Stimulated activated effector memory CD8-positive, alpha-beta T cell treated with anti-CD3 and anti-CD28 coated beads, Interleukin-12 subunit alpha, Interleukin-12 subunit beta, amount 100 ng/mL, for 72 hours (primary cell): ENCODE measurements around the gene MVK.
A peak's percentile ranks its signal among the peaks of the same experiment; 100 is the strongest.

Experiments
- ATAC-seq: fragments of 150-1000 bp; cut with Tn5 transposase; 2 replicates; pipeline ENCODE4 v1.10.0; 2021
- DNase-seq, 2 donors: peaks; one replicate each; pipeline ENCODE4 v3.0.0; 2021 to 2022; ENCODE audit warnings: low spot score in 2 of 2
- H3K27ac Mint-ChIP-seq: one replicate; pipeline ENCODE4 v1.8.0; 2022; ENCODE audit warnings: mild to moderate bottlenecking, mixed read lengths
- H3K36me3 Mint-ChIP-seq: one replicate; pipeline ENCODE4 v1.8.0; 2022; ENCODE audit warnings: mild to moderate bottlenecking, mixed read lengths
- H3K4me1 Mint-ChIP-seq: one replicate; pipeline ENCODE4 v1.8.0; 2022; ENCODE audit warnings: mixed read lengths
- H3K4me3 Mint-ChIP-seq: one replicate; pipeline ENCODE4 v1.8.0; 2022; ENCODE audit warnings: mild to moderate bottlenecking, mixed read lengths
- H3K9me3 Mint-ChIP-seq: one replicate; pipeline ENCODE4 v1.8.0; 2022; ENCODE audit warnings: mixed read lengths

The MVK gene

GRCh38 chr12:109588461-109589239 is 15.1 kb downstream of the MVK start:
- no peaks in the 10 kb centered on the region for H3K9me3 Mint-ChIP-seq
- H3K4me3 Mint-ChIP-seq: no peak overlapping the region
- peaks cover 21% of the 10 kb centered on the region for H3K36me3 Mint-ChIP-seq
- DNase-seq (no peak), ATAC-seq (no peak)
- H3K27ac Mint-ChIP-seq: no peak overlapping the region
- no peaks in the 10 kb centered on the region for H3K4me1 Mint-ChIP-seq

- H3K9me3 Mint-ChIP-seq: no peaks in the 10 kb centered on the region
- ATAC-seq: no peak
- DNase-seq: no peak
- no peak overlapping the region for H3K4me3 Mint-ChIP-seq
- H3K27ac Mint-ChIP-seq: no peak overlapping the region
- H3K4me1 Mint-ChIP-seq: no peaks in the 10 kb centered on the region
- peaks cover 21% of the 10 kb centered on the region for H3K36me3 Mint-ChIP-seq
These were observed 15.6 kb downstream of the MVK start for GRCh38 chr12:109589240-109589590.

- Mint-ChIP-seq H3K27ac (no peak overlapping the region), H3K36me3 (peaks cover 21% of the 10 kb centered on the region), H3K4me1 (peaks cover 2% of the 10 kb centered on the region), H3K4me3 (no peak overlapping the region), H3K9me3 (no peaks in the 10 kb centered on the region)
- no peak for DNase-seq
- no peak for ATAC-seq
These were observed 16.2 kb downstream of the MVK start for GRCh38 chr12:109589691-109590245.

- H3K27ac Mint-ChIP-seq: no peak overlapping the region
- no peak for DNase-seq
- ATAC-seq: no peak
- H3K36me3 Mint-ChIP-seq: peaks cover 14% of the 10 kb centered on the region
- H3K4me3 Mint-ChIP-seq: no peak overlapping the region
- no peaks in the 10 kb centered on the region for H3K9me3 Mint-ChIP-seq
- peaks cover 10% of the 10 kb centered on the region for H3K4me1 Mint-ChIP-seq
These were observed 17.0 kb downstream of the MVK start for GRCh38 chr12:109590566-109590965.

- Mint-ChIP-seq H3K36me3 (peaks cover 10% of the 10 kb centered on the region), H3K27ac (no peak overlapping the region), H3K4me3 (no peak overlapping the region), H3K9me3 (no peaks in the 10 kb centered on the region), H3K4me1 (peaks cover 14% of the 10 kb centered on the region)
- no peak for DNase-seq
- ATAC-seq: no peak
These were observed 17.4 kb downstream of the MVK start for GRCh38 chr12:109591041-109591440.

GRCh38 chr12:109592195-109592904 is 18.8 kb downstream of the MVK start:
- H3K9me3 Mint-ChIP-seq: no peaks in the 10 kb centered on the region
- no peak overlapping the region for H3K27ac Mint-ChIP-seq
- DNase-seq (no peak), ATAC-seq (no peak)
- H3K36me3 Mint-ChIP-seq: peaks cover 10% of the 10 kb centered on the region
- H3K4me1 Mint-ChIP-seq: peaks cover 14% of the 10 kb centered on the region
- H3K4me3 Mint-ChIP-seq: no peak overlapping the region

- DNase-seq (no peak), ATAC-seq (no peak)
- Mint-ChIP-seq H3K4me3 (no peak overlapping the region), H3K9me3 (no peaks in the 10 kb centered on the region), H3K4me1 (peaks cover 18% of the 10 kb centered on the region), H3K36me3 (peaks cover 10% of the 10 kb centered on the region), H3K27ac (no peak overlapping the region)
These were observed 19.3 kb downstream of the MVK start for GRCh38 chr12:109592905-109593272.

- Mint-ChIP-seq H3K27ac (peak overlapping the region; percentile 64), H3K9me3 (no peaks in the 10 kb centered on the region), H3K36me3 (no peaks in the 10 kb centered on the region), H3K4me3 (no peak overlapping the region), H3K4me1 (peaks cover 21% of the 10 kb centered on the region)
- DNase-seq: no peak
- no peak for ATAC-seq
These were observed 21.1 kb downstream of the MVK start for GRCh38 chr12:109594556-109595317.

GRCh38 chr12:109595321-109595902 is 21.8 kb downstream of the MVK start:
- Mint-ChIP-seq H3K4me3 (no peak overlapping the region), H3K9me3 (no peaks in the 10 kb centered on the region), H3K27ac (peak overlapping the region; percentile 64), H3K36me3 (no peaks in the 10 kb centered on the region), H3K4me1 (peaks cover 21% of the 10 kb centered on the region)
- DNase-seq: no peak
- no peak for ATAC-seq

- DNase-seq: no peak
- ATAC-seq: no peak
- Mint-ChIP-seq H3K27ac (no peak overlapping the region), H3K36me3 (no peaks in the 10 kb centered on the region), H3K9me3 (no peaks in the 10 kb centered on the region), H3K4me3 (no peak overlapping the region), H3K4me1 (peaks cover 21% of the 10 kb centered on the region)
These were observed 23.0 kb downstream of the MVK start for GRCh38 chr12:109596418-109597244.

GRCh38 chr12:109597414-109597794 is 23.8 kb downstream of the MVK start:
- Mint-ChIP-seq H3K4me1 (peaks cover 21% of the 10 kb centered on the region), H3K36me3 (no peaks in the 10 kb centered on the region), H3K9me3 (no peaks in the 10 kb centered on the region), H3K4me3 (no peak overlapping the region), H3K27ac (no peak overlapping the region)
- DNase-seq (no peak), ATAC-seq (no peak)

- H3K27ac Mint-ChIP-seq: no peak overlapping the region
- H3K4me1 Mint-ChIP-seq: peaks cover 21% of the 10 kb centered on the region
- no peaks in the 10 kb centered on the region for H3K9me3 Mint-ChIP-seq
- no peak overlapping the region for H3K4me3 Mint-ChIP-seq
- ATAC-seq (peak; percentile 62), DNase-seq (peak; percentile 58 to 79)
- H3K36me3 Mint-ChIP-seq: no peaks in the 10 kb centered on the region
These were observed 24.3 kb downstream of the MVK start for GRCh38 chr12:109597795-109598427.

GRCh38 chr12:109598428-109598854 is 24.8 kb downstream of the MVK start:
- no peak overlapping the region for H3K4me3 Mint-ChIP-seq
- ATAC-seq (no peak), DNase-seq (no peak)
- no peaks in the 10 kb centered on the region for H3K9me3 Mint-ChIP-seq
- no peaks in the 10 kb centered on the region for H3K36me3 Mint-ChIP-seq
- H3K4me1 Mint-ChIP-seq: peaks cover 25% of the 10 kb centered on the region
- H3K27ac Mint-ChIP-seq: no peak overlapping the region

GRCh38 chr12:109599087-109599486 is 25.5 kb downstream of the MVK start:
- no peaks in the 10 kb centered on the region for H3K36me3 Mint-ChIP-seq
- no peak overlapping the region for H3K27ac Mint-ChIP-seq
- no peak for ATAC-seq
- no peaks in the 10 kb centered on the region for H3K9me3 Mint-ChIP-seq
- H3K4me3 Mint-ChIP-seq: no peak overlapping the region
- no peak for DNase-seq
- peaks cover 31% of the 10 kb centered on the region for H3K4me1 Mint-ChIP-seq
